Neural progenitor cell (in vitro differentiated cells): ENCODE data around the gene EDN2.

Experiments
- CTCF ChIP-seq: fragments of 200-600 bp; sonication (generic); IDR thresholded peaks from 2 replicates; pipeline ENCODE4 v1.5.1; 2017; ENCODE audit warnings: antibody characterized with exemption, mild to moderate bottlenecking
- EZH2 ChIP-seq: fragments of 200-600 bp; sonication (generic); IDR thresholded peaks from 2 replicates; pipeline ENCODE4 v1.6.1; 2017; ENCODE audit warnings: antibody characterized with exemption, mild to moderate bottlenecking, moderate library complexity
- EZH2phosphoT487 ChIP-seq: fragments of 200-600 bp; sonication (generic); IDR thresholded peaks from 2 replicates; pipeline ENCODE4 v1.6.1; 2017; ENCODE audit warnings: antibody characterized with exemption

- TF ChIP-seq CTCF: no peak
- no peak for TF ChIP-seq EZH2
- TF ChIP-seq EZH2phosphoT487: no peak
Observed at GRCh38 chr1:41475346-41475745, 9.1 kb downstream of the EDN2 start.
